NCI-H524 treated with DMSO at 0.1 percent for 48 hours (cell line): ENCODE results near the gene TEAD4.

Experiments
- DNase-seq: peaks from one replicate; lab custom pipeline; 2025; lab: John Stamatoyannopoulos, UW

The TEAD4 gene

DNA sequence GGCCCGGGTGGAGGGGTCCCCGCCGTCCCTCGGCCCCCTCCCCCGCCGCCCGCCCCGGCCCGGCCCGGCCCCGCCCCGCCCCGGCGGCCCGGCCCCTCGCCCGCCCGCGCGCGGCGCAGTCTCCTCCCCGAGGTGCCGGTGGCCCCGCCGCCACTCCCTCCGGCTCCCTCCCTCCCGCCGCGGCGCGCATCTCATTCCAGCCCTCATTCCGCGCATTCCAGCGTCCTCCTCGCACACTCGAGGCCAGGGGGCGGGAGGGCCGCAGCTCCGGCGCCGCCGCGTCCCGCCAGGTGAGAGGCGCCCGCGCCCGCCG is at the start of gene TEAD4:
TSS of gene TEAD4 (plus strand) at position 206 of the 313 bp plus-strand sequence.
- no peak for DNase-seq

DNA sequence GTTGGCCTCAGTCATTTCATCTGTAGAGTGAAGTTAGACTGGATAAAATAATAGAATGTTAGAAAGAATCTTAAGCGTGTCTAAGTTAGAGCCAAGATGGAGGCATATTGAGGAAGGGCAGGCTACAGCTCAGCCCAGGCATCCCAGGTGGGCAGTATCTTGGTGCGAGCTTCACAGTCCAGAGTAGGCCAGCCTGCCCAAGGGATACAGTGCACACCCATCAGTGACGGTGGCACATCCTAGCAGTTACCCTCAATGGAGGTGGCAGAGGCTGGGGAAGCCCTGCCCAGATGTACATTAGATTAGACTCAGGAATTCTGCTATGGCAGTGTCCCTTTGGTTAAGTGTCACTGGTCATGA is 47.0 kb upstream of the TEAD4 start:
- no peak for DNase-seq

DNA sequence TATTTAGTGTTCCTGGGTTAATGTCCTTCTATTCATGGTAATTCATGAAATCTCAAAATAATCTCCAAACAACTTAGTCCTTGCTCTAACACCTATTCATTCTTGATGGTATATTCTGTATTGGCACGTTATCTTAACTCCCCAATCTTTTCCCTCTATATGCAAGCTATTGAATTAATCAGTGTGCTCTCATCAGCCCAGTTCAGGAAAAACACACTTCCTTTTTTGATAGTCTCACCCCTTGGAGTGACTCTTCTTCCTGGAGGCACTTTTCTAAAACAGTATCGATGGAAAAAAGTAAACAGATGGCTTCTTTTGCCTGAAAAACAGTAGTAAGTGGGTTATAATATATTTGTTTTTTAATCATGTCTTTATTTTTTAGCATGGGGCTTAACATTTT is 39.9 kb upstream of the TEAD4 start:
- DNase-seq, result no peak

DNA sequence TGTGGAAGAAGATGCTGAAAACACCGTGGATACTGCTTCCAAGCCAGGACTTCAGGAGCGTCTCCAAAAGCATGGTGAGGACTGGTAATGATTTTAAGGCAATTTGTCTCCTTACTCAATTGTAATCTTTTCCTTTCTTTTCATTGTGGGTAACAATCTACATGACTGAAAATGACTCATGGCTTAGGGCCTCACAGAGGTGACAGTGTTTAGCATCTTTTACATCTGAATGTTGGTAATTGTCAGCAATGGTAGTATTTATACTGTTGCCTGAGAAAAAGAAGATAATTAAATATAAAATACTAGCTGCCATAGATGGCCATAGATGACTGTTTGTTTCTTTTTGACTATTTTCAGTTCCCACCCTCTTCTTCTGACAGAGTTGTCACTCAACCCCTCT is 36.9 kb upstream of the TEAD4 start:
- DNase-seq, result no peak

DNA sequence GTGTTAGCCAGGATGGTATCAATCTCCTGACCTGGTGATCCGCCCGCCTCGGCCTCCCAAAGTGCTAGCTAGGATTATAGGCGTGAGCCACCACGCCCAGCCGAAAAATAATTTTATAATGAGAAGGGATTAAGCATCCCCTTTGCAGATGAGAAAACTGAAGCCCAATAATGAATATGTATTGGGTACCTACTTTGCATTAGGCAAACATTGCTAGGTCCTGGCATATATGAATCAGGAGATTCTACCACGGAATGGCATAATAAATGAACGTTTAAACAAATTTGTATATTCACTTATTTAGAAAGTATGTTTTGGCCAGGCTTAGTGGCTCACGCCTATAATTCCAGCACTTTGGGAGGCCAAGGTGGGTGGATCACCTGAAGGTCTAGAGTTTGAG is 36.1 kb upstream of the TEAD4 start:
- DNase-seq, result no peak

DNA sequence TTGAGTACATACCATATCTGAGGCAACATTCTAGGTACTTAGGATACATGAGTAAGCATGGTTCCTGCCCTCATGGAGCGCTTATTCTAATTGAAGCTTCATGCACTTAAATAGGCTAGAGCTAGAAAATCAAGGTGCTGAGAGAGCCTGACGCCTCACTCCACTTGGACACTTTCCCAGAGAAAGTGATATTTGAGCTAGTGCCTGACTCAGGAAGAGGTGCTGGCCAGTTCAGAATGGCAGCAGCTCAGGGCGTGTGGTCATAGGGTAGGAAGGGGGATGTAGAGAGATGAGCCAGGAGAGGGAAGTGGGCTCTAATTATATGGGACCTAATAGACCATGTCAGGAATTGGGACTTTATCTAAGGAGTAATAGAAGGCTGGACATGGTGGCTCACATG is 35.2 kb upstream of the TEAD4 start:
- DNase-seq, result no peak

DNA sequence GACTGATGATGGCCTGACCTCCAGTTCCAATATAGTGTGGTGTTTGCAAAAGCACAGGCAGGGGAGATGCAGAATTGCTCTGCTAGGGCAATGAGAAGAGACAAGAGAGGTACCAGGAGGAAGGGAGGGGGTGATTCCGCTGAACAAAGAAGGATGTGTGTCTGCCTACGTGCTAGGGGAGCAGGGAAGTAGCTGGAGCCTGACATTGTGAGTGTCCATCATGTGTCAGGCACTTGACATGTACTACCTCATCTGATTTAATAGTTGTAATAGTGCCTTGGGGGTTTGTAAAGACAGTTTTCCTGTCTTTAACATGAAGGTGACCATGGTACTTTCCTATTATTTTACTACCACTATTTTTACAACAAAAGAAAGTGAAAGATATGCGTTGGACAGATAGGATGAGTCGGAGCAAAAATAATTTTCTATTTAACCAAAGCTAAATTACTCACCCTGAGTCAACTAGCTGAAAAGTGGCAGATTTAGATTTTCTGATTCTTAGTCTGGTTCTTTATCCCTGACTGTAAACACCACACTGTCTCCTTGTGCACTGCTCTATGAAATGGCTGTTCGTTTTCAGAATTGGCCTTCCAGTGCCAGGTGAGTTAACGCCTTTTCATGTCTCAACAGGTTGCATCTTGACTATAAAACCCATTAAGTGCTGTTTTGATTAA is 33.7 kb upstream of the TEAD4 start:
- no peak for DNase-seq

DNA sequence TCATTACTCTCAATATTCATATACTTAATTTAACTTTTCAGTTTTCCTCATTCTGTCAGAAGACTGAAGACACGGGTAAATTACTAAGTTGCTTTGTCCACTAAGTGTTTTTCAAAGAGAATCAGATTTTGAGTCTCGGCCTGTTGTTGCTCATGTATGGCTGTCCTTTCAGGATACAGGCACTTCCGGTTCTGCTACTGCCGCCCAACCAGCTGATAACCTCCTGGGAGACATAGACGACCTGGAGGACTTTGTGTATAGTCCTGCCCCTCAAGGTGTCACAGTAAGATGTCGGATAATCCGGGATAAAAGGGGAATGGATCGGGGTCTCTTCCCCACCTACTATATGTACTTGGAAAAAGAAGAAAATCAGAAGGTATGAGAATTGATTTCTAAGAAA is 28.3 kb upstream of the TEAD4 start:
- no peak for DNase-seq

DNA sequence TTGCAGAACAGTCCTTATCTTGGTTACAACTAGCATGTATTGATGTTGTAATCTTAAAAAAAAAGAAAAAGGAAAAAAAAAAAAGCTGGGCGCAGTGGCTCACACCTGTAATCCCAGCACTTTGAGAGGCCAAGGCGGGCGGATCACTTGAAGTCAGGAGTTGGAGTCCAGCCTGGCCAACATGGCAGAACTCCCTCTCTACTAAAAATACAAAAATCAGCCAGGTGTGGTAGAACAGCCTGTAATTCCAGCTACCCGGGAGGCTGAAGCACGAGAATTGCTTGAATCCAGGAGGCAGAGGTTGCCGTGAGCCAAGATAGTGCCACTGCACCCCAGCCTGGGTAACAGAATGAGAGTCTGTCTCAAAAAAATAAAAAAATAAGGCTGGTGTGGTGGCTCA is 25.6 kb upstream of the TEAD4 start:
- DNase-seq, result no peak

DNA sequence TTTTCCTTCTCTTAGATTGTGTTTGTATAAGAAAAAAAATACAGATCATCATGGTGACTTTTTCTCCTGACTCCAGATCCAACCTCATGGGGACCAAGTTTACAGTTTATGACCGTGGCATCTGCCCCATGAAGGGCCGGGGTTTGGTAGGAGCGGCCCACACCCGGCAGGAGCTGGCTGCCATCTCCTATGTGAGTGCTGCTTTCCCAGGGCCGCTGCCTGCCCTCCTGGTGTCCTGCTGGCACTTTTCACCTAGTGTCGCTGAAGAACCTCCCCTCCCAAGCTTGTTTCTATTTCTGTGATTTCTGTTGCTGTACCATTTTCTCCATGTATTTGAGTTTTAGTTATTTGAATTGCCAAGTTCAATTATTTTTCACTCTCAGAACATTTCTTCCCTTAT is 24.8 kb upstream of the TEAD4 start:
- DNase-seq, result no peak

DNA sequence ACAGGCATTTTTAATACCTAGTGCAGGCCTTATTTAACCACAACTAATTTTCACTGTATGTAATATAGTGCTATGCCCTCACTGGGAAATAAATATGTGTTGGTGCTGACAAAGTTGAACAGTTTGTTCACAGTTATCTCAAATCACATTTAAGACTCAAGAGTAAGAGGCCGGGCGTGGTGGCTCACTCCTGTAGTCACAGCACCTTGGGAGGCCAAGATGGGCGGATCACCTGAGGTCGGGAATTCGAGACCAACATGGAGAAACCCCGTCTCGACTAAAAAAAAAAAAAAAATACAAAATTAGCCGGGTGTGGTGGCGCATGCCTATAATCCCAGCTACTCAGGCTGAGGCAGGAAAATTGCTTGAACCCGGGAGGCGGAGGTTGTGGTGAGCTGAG is 22.9 kb upstream of the TEAD4 start:
- DNase-seq, result no peak

DNA sequence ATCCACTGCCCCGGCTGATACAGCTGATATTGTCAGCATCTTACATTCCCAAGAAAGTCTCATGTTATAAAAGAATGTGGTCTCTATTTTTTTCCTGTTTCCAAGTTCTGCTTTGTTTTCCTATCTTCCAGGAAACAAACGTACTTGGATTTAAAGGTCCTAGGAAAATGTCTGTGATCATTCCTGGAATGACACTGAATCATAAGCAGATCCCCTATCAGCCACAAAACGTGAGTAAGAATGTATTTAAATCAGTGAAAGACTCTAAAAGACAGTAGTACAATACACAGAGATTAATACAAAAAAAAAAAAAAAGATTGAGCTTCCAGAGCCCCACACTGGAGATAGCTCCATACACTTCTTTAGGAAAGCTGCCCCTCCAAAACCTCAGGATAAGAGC is 21.7 kb upstream of the TEAD4 start:
- no peak for DNase-seq

DNA sequence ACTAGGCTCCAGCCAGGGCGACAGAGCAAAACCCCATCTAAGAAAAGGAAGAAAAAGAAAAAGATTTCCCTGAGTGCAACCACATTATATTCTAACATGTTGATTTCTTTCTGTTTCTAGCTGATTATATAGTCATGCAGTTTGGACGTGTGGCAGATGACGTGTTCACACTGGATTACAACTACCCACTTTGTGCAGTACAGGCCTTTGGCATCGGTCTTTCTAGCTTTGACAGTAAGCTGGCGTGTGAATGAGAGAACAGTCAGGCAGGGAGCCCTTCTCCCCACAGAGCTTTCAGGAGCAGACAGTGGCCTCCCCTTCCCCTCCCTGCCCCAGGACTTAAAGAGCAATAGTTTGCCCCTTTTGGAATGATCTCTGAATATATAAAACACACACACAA is 20.0 kb upstream of the TEAD4 start:
- DNase-seq, result no peak

DNA sequence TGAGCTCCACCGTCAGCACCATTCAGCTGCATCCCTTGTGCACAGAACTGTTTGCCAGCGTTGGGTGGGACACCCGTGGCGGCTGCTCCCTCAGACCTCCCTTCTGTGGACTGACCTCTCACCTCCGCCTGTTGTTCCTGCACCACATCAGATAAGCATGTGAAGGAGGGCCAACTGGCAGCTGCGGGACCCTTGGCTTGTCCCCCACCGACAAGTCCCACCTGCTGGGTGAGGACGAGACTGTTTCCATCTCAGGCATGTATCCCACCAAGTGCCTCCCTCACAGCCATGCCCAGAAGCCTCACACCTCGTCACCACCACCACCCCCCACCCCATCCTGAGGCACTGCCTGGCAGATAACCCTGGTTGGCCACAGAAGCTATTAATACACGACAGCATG is 18.6 kb upstream of the TEAD4 start:
- DNase-seq, result no peak

DNA sequence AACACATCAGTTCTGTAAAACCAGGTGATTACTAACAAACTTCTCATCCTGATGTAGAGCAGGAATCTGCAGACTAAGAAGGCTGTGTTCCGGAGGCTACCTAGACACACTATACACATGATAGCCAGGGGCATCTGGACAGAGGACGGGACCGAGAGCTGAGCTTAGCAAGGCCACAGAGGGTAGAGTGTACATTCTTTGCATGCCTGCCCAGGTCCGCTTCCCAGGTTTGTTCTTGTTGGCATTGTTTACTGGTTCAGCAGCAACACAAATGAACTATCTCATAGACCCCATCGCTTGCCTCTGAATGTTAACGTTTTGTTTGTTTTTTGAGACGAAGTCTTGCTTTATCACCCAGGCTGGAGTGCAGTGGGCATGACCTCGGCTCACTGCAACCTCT is 17.7 kb upstream of the TEAD4 start:
- DNase-seq, result no peak

DNA sequence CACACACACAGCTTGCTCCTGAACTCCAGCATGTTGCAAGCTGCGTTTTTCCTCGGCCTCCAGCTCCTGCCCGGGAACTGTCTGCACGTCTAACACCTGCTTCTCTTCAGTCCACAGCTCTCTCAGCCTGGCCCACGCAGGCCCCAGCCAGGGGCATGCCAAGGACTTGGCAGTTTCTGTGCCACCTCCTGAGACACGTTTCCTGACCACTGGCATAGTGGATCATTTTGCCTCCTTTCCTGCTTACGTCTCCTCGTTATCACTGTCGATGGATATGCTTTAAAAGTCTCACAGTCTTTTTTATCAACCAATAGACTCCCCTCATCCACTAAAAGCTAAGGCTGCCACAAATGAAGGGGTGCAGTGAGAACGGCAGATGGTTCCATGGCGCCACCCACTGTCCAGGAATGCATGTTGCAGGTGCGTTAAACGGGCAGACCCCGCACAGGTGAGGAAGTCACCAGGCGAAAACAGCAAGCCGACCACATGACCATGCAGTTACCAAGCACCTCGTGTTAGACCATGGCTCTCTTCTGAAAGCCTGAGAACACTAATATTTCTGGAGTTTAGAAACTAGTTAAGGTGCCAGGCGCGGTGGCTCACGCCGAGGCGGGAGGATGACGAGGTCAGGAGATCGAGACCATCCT is 14.7 kb upstream of the TEAD4 start:
- no peak for DNase-seq

DNA sequence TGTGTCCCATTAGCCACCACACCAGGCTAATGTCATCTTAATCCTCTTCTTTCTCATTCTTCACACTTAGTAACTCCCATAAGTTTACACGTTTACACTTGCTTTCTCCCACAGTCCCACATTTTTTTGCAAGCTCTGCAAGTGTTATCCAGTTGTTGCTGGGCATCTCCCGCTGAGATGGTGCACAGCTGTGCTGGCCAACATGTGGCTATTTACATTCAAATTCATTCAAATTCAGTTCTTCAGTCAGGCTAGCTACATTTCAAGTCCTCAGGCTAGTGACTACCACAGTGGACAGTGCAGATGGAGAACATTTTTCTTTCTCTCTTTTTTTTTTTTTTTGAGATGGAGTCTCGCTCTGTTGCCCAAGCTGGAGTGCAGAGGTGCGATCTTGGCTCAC is 9.8 kb upstream of the TEAD4 start:
- no peak for DNase-seq

DNA sequence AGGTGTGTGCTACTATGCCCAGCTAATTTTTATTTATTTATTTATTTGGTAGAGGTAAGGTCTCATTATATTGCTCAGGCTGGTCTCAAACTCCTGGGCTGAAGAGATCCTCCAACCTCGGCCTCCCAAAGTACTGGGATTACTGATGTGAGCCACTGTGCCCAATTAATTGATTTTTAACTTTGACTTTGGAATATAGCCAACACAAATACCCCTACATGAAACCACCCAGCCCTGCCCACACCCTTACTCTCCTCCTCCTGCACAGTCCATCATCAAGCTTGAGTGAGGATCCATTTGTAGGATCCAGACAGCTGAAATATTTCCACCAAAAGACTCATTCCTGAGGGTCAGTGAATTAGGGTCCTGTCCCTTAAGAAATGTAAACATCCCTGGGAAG is 3.3 kb upstream of the TEAD4 start:
- no peak for DNase-seq

DNA sequence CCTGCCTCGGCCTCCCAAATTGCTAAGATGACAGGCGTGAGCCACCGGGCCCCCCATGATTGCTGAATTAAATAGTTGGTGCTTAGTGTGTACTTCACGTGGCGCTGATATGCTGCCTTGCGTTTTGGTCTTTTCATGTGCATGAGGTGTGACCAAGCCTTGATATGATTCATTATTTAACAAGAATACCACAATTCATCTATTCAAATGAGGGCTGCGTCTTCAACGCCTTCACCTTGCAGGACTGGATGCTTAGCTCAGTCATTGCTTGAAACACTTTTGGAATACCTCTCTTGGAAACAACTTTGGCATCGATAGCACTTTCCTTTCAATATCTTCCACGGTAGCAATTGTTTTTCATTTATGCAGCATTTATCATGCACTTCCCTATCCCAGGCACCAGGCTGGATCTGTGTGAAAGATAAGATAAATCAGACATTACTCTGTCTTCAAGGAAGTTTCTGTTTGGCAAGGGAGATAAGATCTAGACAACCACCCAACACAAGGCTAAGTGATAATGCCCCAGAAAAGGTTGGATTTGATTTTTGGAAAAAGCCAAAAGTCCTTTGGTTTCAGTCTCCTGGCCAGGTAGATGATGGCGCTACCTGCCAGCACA is 1.3 kb upstream of the TEAD4 start:
- no peak for DNase-seq

DNA sequence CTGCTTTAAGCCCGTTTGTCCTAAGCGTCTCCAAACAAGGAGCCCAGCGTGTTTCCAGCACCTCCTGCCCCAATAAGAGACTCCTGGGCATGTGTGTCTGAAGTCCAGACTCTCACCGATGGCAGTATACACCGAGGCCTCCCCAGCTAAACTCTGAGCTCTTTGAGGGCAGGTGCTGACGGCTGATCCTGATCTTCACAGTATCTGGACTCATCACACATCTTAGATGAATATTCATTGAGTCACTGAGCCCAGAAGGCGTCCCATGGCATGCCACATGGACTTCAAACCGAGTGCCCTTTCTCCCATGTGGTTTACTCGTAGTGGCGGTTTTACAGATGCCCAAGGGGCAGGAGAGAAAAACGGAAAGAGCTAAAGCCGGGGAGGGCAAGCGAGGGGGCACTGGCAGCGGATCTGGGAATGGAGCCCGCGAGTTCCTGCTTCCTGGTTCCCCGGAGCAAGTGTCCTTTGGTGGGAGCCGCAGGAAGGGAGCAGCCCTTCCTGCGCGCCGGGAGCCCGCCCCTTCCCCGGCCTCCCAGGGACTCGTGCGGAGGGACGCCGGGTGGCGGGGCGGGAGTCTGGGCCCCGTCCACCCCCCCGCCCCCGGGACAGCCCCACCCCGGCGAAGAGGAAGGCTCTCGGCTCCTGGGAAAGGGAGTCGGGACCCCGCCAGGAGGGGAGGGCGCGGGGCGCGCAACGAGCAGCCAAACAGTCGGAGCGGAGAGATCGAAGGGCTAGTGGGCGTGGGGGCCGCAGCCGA is 585 bp upstream of the TEAD4 start:
- DNase-seq, result no peak

DNA sequence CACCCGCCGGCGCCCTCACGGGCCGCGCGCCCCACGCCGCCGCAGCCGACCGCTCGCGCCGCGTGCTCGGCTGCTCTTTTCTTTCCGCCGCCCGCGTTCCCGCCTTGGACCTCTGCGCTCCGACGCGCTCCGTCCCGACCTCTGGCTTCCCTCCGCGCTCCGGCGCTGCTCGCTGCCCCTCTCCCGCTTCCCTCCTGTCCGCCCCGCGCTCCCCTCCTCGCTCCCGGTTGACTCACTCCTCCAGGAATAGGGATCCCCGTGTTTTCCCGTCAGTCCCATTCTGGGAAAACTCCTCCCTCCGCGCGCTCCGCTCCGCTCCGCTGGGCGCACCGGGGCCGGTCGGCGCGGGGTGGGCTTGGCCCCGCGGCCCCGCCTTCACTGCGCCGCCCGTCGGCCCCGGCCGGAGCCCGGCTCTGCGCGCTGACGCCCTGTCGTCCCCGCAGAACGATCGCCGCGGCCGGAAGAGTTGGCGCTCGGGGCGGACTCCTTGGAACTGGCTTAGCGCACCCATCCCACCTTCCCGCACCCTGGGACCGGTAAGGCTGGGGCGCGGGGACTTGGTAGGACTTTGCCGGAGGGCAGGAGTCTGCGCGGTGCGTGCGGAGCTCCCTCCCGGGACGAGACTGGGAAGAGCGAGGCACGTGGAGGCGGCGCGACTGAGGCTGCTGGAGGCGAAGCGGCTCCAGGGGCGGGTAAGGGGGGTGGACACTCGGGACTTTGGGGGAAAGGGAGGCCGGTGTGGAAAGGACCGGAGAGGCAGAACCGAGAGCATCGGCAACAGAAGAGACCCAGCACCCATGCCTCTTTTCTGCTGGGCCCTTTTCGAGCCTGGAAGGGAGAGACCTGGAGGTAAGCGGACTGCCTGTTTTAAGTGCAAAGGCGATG is 550 bp downstream of the TEAD4 start:
- DNase-seq, result no peak

DNA sequence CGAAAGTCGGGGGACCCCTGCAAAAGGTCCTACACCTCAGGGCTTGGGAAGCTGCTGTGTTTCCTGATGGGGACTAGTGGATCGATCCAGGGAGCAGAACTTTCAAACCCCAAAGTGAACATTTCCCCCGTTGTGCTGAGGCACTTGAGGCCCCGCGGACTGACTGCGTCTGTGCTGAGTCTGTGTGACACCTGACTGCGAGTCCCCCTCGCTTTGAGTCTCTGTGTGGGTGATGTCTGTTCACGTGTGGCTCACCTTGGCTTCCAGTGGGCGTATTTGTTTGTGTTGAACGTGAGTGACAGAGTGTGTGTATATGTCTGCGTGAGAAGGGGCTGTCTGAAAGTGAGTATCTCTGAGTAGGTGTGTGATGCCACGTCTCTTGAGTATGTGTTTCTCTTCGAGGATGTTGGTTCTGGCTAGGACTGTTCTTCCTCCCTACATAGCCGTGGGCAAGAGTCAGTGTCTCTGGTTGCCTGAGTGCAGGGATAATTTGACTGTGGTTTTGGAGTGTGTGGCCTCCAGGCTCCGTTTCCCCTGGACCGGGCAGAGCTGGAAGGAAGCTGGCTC is 1.3 kb downstream of the TEAD4 start:
- no peak for DNase-seq
